Prostate gland (tissue), 2 donors: Measurements from ENCODE around the gene NCR3LG1.

Source experiments
- POLR2A ChIP-seq: fragments of 450-650 bp; IDR thresholded peaks from one replicate; pipeline ENCODE4 v1.6.1; 2016; ENCODE audit warnings: antibody characterized with exemption, mild to moderate bottlenecking
- TF ChIP-seq, protein P1 (sequence below), 4 experiments: fragments of 200-600 bp in 2 of 4; fragments of 450-650 bp in 2 of 4; sonication (generic) in 2 of 4; IDR thresholded peaks; 1 replicate in 3 of 4; 2 replicates in 1 of 4; pipeline ENCODE4 v1.5.1; 2016 to 2019; ENCODE audit warnings: antibody characterized with exemption in 4 of 4, mild to moderate bottlenecking in 2 of 4, moderate library complexity in 2 of 4

GRCh38 chr11:17416492-17416891 lies 64.9 kb downstream of the NCR3LG1 start:
- TF ChIP-seq, protein P1, sequence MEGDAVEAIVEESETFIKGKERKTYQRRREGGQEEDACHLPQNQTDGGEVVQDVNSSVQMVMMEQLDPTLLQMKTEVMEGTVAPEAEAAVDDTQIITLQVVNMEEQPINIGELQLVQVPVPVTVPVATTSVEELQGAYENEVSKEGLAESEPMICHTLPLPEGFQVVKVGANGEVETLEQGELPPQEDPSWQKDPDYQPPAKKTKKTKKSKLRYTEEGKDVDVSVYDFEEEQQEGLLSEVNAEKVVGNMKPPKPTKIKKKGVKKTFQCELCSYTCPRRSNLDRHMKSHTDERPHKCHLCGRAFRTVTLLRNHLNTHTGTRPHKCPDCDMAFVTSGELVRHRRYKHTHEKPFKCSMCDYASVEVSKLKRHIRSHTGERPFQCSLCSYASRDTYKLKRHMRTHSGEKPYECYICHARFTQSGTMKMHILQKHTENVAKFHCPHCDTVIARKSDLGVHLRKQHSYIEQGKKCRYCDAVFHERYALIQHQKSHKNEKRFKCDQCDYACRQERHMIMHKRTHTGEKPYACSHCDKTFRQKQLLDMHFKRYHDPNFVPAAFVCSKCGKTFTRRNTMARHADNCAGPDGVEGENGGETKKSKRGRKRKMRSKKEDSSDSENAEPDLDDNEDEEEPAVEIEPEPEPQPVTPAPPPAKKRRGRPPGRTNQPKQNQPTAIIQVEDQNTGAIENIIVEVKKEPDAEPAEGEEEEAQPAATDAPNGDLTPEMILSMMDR (IDR thresholded peaks at IDR 0.05), result no peak
- TF ChIP-seq POLR2A, result no peak
